HepG2 (cell line): ENCODE measurements around the gene GRPEL2. TPM values are rescaled to one million over a fixed set of nuclear protein-coding genes. Genes with fewer than 3 reads are reported as not detected.

Experiments
- ATAC-seq: fragments of 200-7000 bp; cut with Tn5 transposase; 3 replicates; pipeline ENCODE4 v1.9.1; 2020; ENCODE audit warnings: mild to moderate bottlenecking, moderate library complexity
- BruUV-seq: library from RNA; stranded (reverse); fragments of 400-500 nt; replicated peaks from 2 replicates; lab custom pipeline; 2021; lab: Mats Ljungman, UMichigan
- CTCF ChIA-PET: fragments of 300-600 bp; formaldehyde crosslinking; extraction: SDS; loops from one replicate; lab custom pipeline; 2021; ENCODE audit warnings: low total read pairs, inconsistent platforms, low intra/inter-chr PET ratio; lab: Yijun Ruan, JAX
- POLR2A ChIA-PET: fragments of 350-600 bp; sonication (Branson Sonifier 250); formaldehyde crosslinking; loops from one replicate; lab custom pipeline; 2020; ENCODE audit warnings: antibody characterized with exemption, inconsistent platforms; lab: Yijun Ruan, JAX
- DNase-seq: peaks from one replicate; pipeline ENCODE4 v3.0.0-alpha.2; 2015; ENCODE audit warnings: low spot score
- FAIRE-seq: peaks from 3 replicates; lab custom pipeline; 2011; peaks lifted over from hg19 to GRCh38; lab: Jason Lieb, UNC
- H2AFZ ChIP-seq: one replicate; pipeline ENCODE4 v1.6.1; 2011; ENCODE audit warnings: low read length, inconsistent platforms
- H3K27ac ChIP-seq: fragments of 300-600 bp; 3 replicates; pipeline ENCODE4 v1.8.0; 2011; ENCODE audit warnings: mixed run types, mild to moderate bottlenecking, mixed read lengths, low read length, inconsistent platforms; ENCODE audit not compliant: insufficient read depth; ENCODE audit errors: extremely low read length
- H3K27me3 ChIP-seq, 2 experiments: fragments of 200-600 bp in 1 of 2; 2 replicates in 1 of 2; 3 replicates in 1 of 2; pipeline versions ENCODE4 v1.6.0 to v1.8.0; 2011; ENCODE audit warnings: low read length in 2 of 2, mild to moderate bottlenecking in 2 of 2, moderate library complexity in 2 of 2, inconsistent platforms in 1 of 2; ENCODE audit not compliant: insufficient read depth in 2 of 2, control insufficient read depth in 1 of 2
- H3K36me3 ChIP-seq, 2 experiments: fragments of 200-600 bp in 1 of 2; replicated peaks in 1 of 2; 2 replicates in 1 of 2; 3 replicates in 1 of 2; pipeline versions ENCODE4 v1.5.1 to v1.8.0; 2011; ENCODE audit warnings: low read length in 2 of 2, inconsistent platforms in 1 of 2; ENCODE audit not compliant: insufficient read depth in 2 of 2, control insufficient read depth in 1 of 2
- H3K4me1 ChIP-seq: 2 replicates; pipeline ENCODE4 v1.5.1; 2012; ENCODE audit warnings: low read length, inconsistent platforms; ENCODE audit not compliant: insufficient read depth
- H3K4me2 ChIP-seq: 2 replicates; pipeline ENCODE4 v1.6.0; 2011; ENCODE audit warnings: low read depth, low read length, inconsistent platforms
- H3K4me3 ChIP-seq, 3 experiments: fragments of 200-600 bp in 1 of 3; sonication (generic), shearing (Covaris generic) in 1 of 3; replicated peaks in 1 of 3; 2 replicates each; pipeline ENCODE4 v1.5.1; 2011 to 2016; ENCODE audit warnings: low read length in 3 of 3, inconsistent platforms in 2 of 3, low read depth in 2 of 3, mild to moderate bottlenecking in 2 of 3, control low read depth in 1 of 3, mixed read lengths in 1 of 3; ENCODE audit not compliant: insufficient read depth in 1 of 3
- H3K79me2 ChIP-seq: one replicate; pipeline ENCODE4 v1.6.1; 2011; ENCODE audit warnings: low read length, inconsistent platforms; ENCODE audit not compliant: insufficient read depth
- H3K9ac ChIP-seq: 2 replicates; pipeline ENCODE4 v1.6.0; 2011; ENCODE audit warnings: mild to moderate bottlenecking, low read depth, low read length, inconsistent platforms; ENCODE audit not compliant: insufficient read depth
- H3K9me3 ChIP-seq: 2 replicates; pipeline ENCODE4 v1.5.1; 2012; ENCODE audit warnings: mild to moderate bottlenecking, low read length
- H4K20me1 ChIP-seq: 2 replicates; pipeline ENCODE4 v1.6.0; 2011; ENCODE audit warnings: inconsistent platforms, mild to moderate bottlenecking, low read length, moderate library complexity; ENCODE audit not compliant: insufficient read depth
- CEBPG ChIP-seq: IDR thresholded peaks from 2 replicates; pipeline ENCODE4 v1.6.1; 2016
- CHD4 ChIP-seq: fragments of 200-600 bp; sonication (generic); IDR thresholded peaks from 2 replicates; pipeline ENCODE4 v1.7.0; 2017; ENCODE audit warnings: mild to moderate bottlenecking, low read length, borderline replicate concordance
- NFKB2 ChIP-seq: sonication (generic); formaldehyde crosslinking; IDR thresholded peaks from 2 replicates; pipeline ENCODE4 v1.4.0; 2020; ENCODE audit warnings: missing genetic modification reagents, borderline replicate concordance
- RBM22 ChIP-seq: fragments of 200-400 bp; formaldehyde crosslinking; optimal IDR thresholded peaks from 2 replicates; pipeline ENCODE3; 2017; ENCODE audit warnings: mild to moderate bottlenecking, low read length, moderate library complexity
- SNAPC2 ChIP-seq: sonication (generic); formaldehyde crosslinking; IDR thresholded peaks from 2 replicates; pipeline ENCODE4 v1.8.1; 2022; ENCODE audit warnings: mild to moderate bottlenecking, missing genetic modification reagents
- ZMYM3 ChIP-seq: sonication (generic); formaldehyde crosslinking; IDR thresholded peaks from 2 replicates; pipeline ENCODE4 v1.5.1; 2020; ENCODE audit warnings: mild to moderate bottlenecking, missing genetic modification reagents
- WGBS: methylation state at CpG from one replicate; pipeline ENCODE4 v1.1.6; 2017; ENCODE audit warnings: low lambda C conversion rate; 5-methylcytosine and 5-hydroxymethylcytosine counted together
- in situ Hi-C: cut with HindIII; loops from 2 replicates; pipeline ENCODE4 v1.10.0; 2017; ENCODE audit warnings: low pct_unique_long_range_greater_than_20kb; ENCODE audit not compliant: extremely low pct_ligation_motif_present
- intact Hi-C: fragments of 100-400 bp; cut with micrococcal nuclease; formaldehyde crosslinking; loops from one replicate; pipeline ENCODE4 v1.10.0; 2022; ENCODE audit not compliant: unreplicated experiment
- polyA plus RNA-seq, 8 experiments: library from polyadenylated mRNA; depleted of rRNA in 3 of 8; stranded (reverse) in 7 of 8; unstranded in 1 of 8; fragments of >200 nt; fragmentation: Illumina TruSeq in 4 of 8; extraction: Trizol in 4 of 8; gene quantifications; 2 replicates each; pipeline versions ENCODE4 v1.2.1 to v1.2.3, GENCODE V29; 2011 to 2016; ENCODE audit warnings: low read depth in 4 of 8, missing spikeins in 1 of 8, mixed read lengths in 1 of 8; ENCODE audit not compliant: insufficient read depth in 1 of 8
- total RNA-seq, 5 experiments: library from RNA; depleted of rRNA; stranded (reverse); fragments of >200 nt; fragmentation: Illumina TruSeq; extraction: Trizol; gene quantifications; 2 replicates each; pipeline ENCODE4 v1.2.3, GENCODE V29; 2016; ENCODE audit warnings: low read depth in 1 of 5
- TF ChIP-seq, protein P1 (sequence below), 2 experiments: fragments of 450-650 bp in 1 of 2; sonication (generic) in 1 of 2; formaldehyde crosslinking; IDR thresholded peaks; 2 replicates each; pipeline versions ENCODE4 v1.5.0 to v1.8.0; 2020 to 2022; ENCODE audit warnings: mild to moderate bottlenecking in 1 of 2, missing genetic modification reagents in 1 of 2
- TF ChIP-seq, protein P2 (sequence below): sonication (generic); formaldehyde crosslinking; IDR thresholded peaks from 2 replicates; pipeline ENCODE4 v1.4.0; 2020; ENCODE audit warnings: missing genetic modification reagents, mild to moderate bottlenecking, borderline replicate concordance

The GRPEL2 gene
- total and polyA plus RNA-seq, 2 of the 13 experiments (the other 11 are each of a cell fraction or from before 2014, with no cell fraction given) = 13.1 to 16.6 TPM

DNA sequence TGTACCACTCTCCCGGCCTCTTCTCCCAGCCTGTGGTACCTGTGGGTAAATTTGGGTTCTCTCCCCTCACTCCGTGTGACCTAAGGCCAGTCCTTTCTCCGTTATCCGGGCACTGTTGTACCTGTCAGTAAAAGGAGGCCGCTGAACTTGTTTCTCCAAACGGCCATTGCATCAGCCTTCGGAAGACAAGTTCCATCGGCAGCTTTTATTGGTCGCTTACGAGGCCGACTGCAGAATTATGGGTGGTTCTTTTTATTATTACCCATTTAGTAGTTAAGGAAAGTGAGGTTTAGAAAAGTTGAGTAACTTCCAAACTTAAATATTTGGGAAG lies 558 bp downstream of the GRPEL2 start:
- FAIRE-seq = no peak
- peaks cover 22% of the 10 kb centered on the region for H3K79me2 ChIP-seq
- H3K4me2 ChIP-seq = peak overlapping the region; percentile 88
- no peak overlapping the region for H2AFZ ChIP-seq
- TSS peak; percentile 64 for BruUV-seq
- POLR2A ChIA-PET = interaction anchor here (0.6 to 6.7 kb wide), 7 partner anchors 8 to 206 kb away, joined by 3 to 93 read pairs (median 8); partner anchors contain the start of genes CSNK1A1 and PCYOX1L
- WGBS = 2% methylated on average over 11 of the region's 11 CpGs
- H3K27me3 ChIP-seq = no peaks in the 10 kb centered on the region; a peak in 1 of 5 replicates
- intact Hi-C loops = loop anchor here (2.0 kb wide), 1 partner anchor 23 kb away; no protein-coding TSS in a partner anchor
- no peak for DNase-seq
- H3K9ac ChIP-seq = peak overlapping the region; percentile 91
- H3K4me3 ChIP-seq = peak overlapping the region; percentile 85 to 98 (median 91)
- CTCF ChIA-PET = no interaction called here
- H3K36me3 ChIP-seq = peaks cover 7 to 34% of the 10 kb centered on the region in 2 experiments
- no peak; the same call in 2 of the 3 replicates for ATAC-seq
- no peak for TF ChIP-seq RBM22
- peak; percentile 0; the same call in 1 of the 2 replicates for TF ChIP-seq SNAPC2 (CRISPR knock-in tag)
- TF ChIP-seq ZMYM3 = peak; percentile 3; the same call in 1 of the 2 replicates
- TF ChIP-seq NFKB2 = no peak
- TF ChIP-seq, protein P1, sequence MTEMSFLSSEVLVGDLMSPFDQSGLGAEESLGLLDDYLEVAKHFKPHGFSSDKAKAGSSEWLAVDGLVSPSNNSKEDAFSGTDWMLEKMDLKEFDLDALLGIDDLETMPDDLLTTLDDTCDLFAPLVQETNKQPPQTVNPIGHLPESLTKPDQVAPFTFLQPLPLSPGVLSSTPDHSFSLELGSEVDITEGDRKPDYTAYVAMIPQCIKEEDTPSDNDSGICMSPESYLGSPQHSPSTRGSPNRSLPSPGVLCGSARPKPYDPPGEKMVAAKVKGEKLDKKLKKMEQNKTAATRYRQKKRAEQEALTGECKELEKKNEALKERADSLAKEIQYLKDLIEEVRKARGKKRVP (CRISPR knock-in tag; IDR thresholded peaks at IDR 0.05) = peak; percentile 62 to 89; a peak in 2 of 4 replicates
- TF ChIP-seq CEBPG (CRISPR knock-in tag) = peak; percentile 72
- peak; percentile 16; the same call in 1 of the 2 replicates for TF ChIP-seq CHD4
- TF ChIP-seq, protein P2, sequence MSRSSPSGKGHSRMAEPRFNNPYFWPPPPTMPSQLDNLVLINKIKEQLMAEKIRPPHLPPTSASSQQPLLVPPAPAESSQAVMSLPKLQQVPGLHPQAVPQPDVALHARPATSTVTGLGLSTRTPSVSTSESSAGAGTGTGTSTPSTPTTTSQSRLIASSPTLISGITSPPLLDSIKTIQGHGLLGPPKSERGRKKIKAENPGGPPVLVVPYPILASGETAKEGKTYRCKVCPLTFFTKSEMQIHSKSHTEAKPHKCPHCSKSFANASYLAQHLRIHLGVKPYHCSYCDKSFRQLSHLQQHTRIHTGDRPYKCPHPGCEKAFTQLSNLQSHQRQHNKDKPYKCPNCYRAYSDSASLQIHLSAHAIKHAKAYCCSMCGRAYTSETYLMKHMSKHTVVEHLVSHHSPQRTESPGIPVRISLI (CRISPR knock-in tag) = no peak
- peaks cover 50% of the 10 kb centered on the region for H3K4me1 ChIP-seq
- in situ Hi-C loops = no loop called here
- no peaks in the 10 kb centered on the region for H4K20me1 ChIP-seq
- H3K27ac ChIP-seq = peak overlapping the region; percentile 65
- no peaks in the 10 kb centered on the region for H3K9me3 ChIP-seq
